Neutrophil (primary cell): Measurements from ENCODE around the gene LRRTM2.

Source experiments
- H3K27ac ChIP-seq: fragments of 200-600 bp; sonication (generic); 2 replicates; pipeline ENCODE4 v1.5.1; 2016; ENCODE audit warnings: mild to moderate bottlenecking, moderate library complexity
- H3K27me3 ChIP-seq: fragments of 200-600 bp; sonication (generic); 2 replicates; pipeline ENCODE4 v1.6.0; 2016; ENCODE audit warnings: mild to moderate bottlenecking
- H3K36me3 ChIP-seq: fragments of 200-600 bp; sonication (generic); 2 replicates; pipeline ENCODE4 v1.5.1; 2017
- H3K4me1 ChIP-seq, 2 experiments: fragments of 200-600 bp in 1 of 2; sonication (generic) in 1 of 2; 1 replicate in 1 of 2; 2 replicates in 1 of 2; pipeline versions ENCODE4 v1.5.1 to v1.6.1; 2013 to 2016; ENCODE audit warnings: low read depth in 1 of 2, low read length in 1 of 2, mild to moderate bottlenecking in 1 of 2, moderate library complexity in 1 of 2; ENCODE audit not compliant: control insufficient read depth in 1 of 2, insufficient read depth in 1 of 2
- H3K4me3 ChIP-seq, 2 experiments: fragments of 200-600 bp in 1 of 2; sonication (generic) in 1 of 2; 1 replicate in 1 of 2; 2 replicates in 1 of 2; pipeline ENCODE4 v1.5.1; 2013 to 2016; ENCODE audit warnings: low read depth in 1 of 2, low read length in 1 of 2, mild to moderate bottlenecking in 1 of 2, moderate library complexity in 1 of 2
- H3K9me3 ChIP-seq: fragments of 200-600 bp; sonication (generic); 2 replicates; pipeline ENCODE4 v1.5.1; 2016
- CTCF ChIP-seq: fragments of 200-600 bp; sonication (generic); IDR thresholded peaks from 2 replicates; pipeline ENCODE4 v1.5.1; 2016; ENCODE audit warnings: antibody characterized with exemption

Gene LRRTM2

GRCh38 chr5:138878437-138879235, 3.5 kb upstream of the LRRTM2 start:
- H3K27ac ChIP-seq, result no peak overlapping the region
- H3K4me3 ChIP-seq, result no peak overlapping the region
- no peak for TF ChIP-seq CTCF
- H3K4me1 ChIP-seq, result no peaks in the 10 kb centered on the region
- H3K27me3 ChIP-seq, result no peaks in the 10 kb centered on the region
- no peaks in the 10 kb centered on the region for H3K9me3 ChIP-seq
- no peaks in the 10 kb centered on the region for H3K36me3 ChIP-seq

GRCh38 chr5:138876811-138877210, 1.7 kb upstream of the LRRTM2 start:
- Histone ChIP-seq H3K27ac (no peak overlapping the region), H3K9me3 (no peaks in the 10 kb centered on the region), H3K4me3 (no peak overlapping the region), H3K4me1 (no peaks in the 10 kb centered on the region), H3K36me3 (no peaks in the 10 kb centered on the region), H3K27me3 (peaks cover 1% of the 10 kb centered on the region)
- TF ChIP-seq CTCF, result no peak

GRCh38 chr5:138875946-138876345, 811 bp upstream of the LRRTM2 start:
- H3K9me3 ChIP-seq, result no peaks in the 10 kb centered on the region
- H3K36me3 ChIP-seq, result no peaks in the 10 kb centered on the region
- H3K27me3 ChIP-seq, result peaks cover 10% of the 10 kb centered on the region
- H3K4me1 ChIP-seq, result no peaks in the 10 kb centered on the region
- no peak overlapping the region for H3K4me3 ChIP-seq
- no peak overlapping the region for H3K27ac ChIP-seq
- no peak for TF ChIP-seq CTCF

- Histone ChIP-seq H3K27ac (no peak overlapping the region), H3K4me1 (no peaks in the 10 kb centered on the region), H3K36me3 (no peaks in the 10 kb centered on the region), H3K9me3 (no peaks in the 10 kb centered on the region), H3K4me3 (no peak overlapping the region), H3K27me3 (peaks cover 12% of the 10 kb centered on the region)
- no peak for TF ChIP-seq CTCF
Observed at GRCh38 chr5:138875552-138875875, 379 bp upstream of the LRRTM2 start.

- H3K36me3 ChIP-seq, result no peaks in the 10 kb centered on the region
- H3K9me3 ChIP-seq, result no peaks in the 10 kb centered on the region
- no peak for TF ChIP-seq CTCF
- no peak overlapping the region for H3K27ac ChIP-seq
- no peaks in the 10 kb centered on the region for H3K4me1 ChIP-seq
- no peak overlapping the region for H3K4me3 ChIP-seq
- peaks cover 16% of the 10 kb centered on the region for H3K27me3 ChIP-seq
Observed at GRCh38 chr5:138874241-138874640, 894 bp downstream of the LRRTM2 start.
